HUES6 (cell line): ENCODE results near the gene HYKK.
A peak's percentile ranks its signal among the peaks of the same experiment; 100 is the strongest.

Experiments used
- H3K27ac ChIP-seq: 2 replicates; pipeline ENCODE4 v1.7.0; 2013; ENCODE audit warnings: low read depth, mild to moderate bottlenecking, low read length, inconsistent platforms
- H3K27me3 ChIP-seq: 2 replicates; pipeline ENCODE4 v1.6.1; 2013; ENCODE audit warnings: low read length; ENCODE audit not compliant: control insufficient read depth, insufficient read depth
- H3K36me3 ChIP-seq: 2 replicates; pipeline ENCODE4 v1.6.1; 2013; ENCODE audit warnings: low read length; ENCODE audit not compliant: control insufficient read depth, insufficient read depth
- H3K4me1 ChIP-seq: 2 replicates; pipeline ENCODE4 v1.6.1; 2013; ENCODE audit warnings: low read length; ENCODE audit not compliant: control insufficient read depth, insufficient read depth
- H3K4me3 ChIP-seq: 2 replicates; pipeline ENCODE4 v1.5.1; 2013; ENCODE audit warnings: low read depth, low read length
- H3K9ac ChIP-seq: one replicate; pipeline ENCODE4 v1.6.1; 2013; ENCODE audit warnings: mild to moderate bottlenecking, low read length
- H3K9me3 ChIP-seq: 2 replicates; pipeline ENCODE4 v1.6.1; 2013; ENCODE audit warnings: low read depth, low read length; ENCODE audit not compliant: control insufficient read depth, insufficient read depth

HYKK gene, protein sequence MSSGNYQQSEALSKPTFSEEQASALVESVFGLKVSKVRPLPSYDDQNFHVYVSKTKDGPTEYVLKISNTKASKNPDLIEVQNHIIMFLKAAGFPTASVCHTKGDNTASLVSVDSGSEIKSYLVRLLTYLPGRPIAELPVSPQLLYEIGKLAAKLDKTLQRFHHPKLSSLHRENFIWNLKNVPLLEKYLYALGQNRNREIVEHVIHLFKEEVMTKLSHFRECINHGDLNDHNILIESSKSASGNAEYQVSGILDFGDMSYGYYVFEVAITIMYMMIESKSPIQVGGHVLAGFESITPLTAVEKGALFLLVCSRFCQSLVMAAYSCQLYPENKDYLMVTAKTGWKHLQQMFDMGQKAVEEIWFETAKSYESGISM

DNA sequence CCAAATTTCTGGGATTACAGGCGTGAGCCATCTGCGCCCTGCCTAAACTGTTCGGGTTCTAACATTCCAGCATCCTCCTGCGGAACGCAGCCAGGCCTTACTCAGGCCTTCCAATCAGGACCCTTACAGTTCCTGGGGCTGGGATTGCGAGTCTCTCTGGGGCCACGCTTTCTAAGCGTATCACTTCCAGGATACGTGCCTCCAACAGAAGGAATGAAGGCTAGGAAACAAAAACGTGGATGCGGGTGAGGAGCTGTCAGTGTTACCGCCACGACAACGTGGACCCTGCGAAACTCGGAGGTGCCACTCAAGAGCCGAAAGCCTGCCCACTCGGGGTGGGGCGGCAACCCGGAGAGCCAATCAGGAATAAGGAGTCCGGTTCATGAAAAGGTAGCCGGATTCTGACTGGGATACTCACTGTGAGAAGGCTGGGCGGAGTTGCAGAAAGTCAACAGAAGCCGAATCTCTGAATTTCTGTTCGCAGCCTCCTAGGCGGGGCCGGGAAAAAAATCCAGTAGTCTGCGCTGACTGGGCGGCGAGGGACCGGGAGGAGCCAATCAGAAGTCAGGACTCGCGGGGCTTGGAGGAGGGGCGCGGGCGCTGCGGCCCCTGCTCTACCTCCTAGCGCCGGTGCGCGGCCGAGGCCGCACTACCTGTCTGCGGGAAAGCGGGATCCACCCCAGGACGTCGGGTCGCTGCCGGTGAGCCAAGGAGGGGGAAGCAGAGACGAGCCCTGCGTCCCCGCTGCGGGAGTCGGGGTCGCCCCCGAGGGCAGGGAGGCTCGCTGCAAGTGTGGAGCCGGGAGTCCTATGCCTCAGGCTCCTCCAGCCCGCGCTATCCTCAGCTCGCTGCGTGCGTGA is at the start of gene HYKK:
HYKK (plus strand) TSS at position 607 of the 860 bp plus-strand sequence. CDS start 5,512 bp downstream, outside the sequence.
- H3K36me3 ChIP-seq: no peaks in the 10 kb centered on the region
- H3K4me3 ChIP-seq: peak within 1 kb of the TSS; percentile 83
- H3K9me3 ChIP-seq: 0 out of 2 replicates have a peak, but pooled peaks cover 3% of the 10 kb centered on the region
- peaks cover 6% of the 10 kb centered on the region; the same call in 1 of the 2 replicates for H3K4me1 ChIP-seq
- H3K27ac ChIP-seq: no peak within 1 kb of the TSS
- H3K27me3 ChIP-seq: peaks cover 25% of the 10 kb centered on the region
- H3K9ac ChIP-seq: peak within 1 kb of the TSS; percentile 58

DNA sequence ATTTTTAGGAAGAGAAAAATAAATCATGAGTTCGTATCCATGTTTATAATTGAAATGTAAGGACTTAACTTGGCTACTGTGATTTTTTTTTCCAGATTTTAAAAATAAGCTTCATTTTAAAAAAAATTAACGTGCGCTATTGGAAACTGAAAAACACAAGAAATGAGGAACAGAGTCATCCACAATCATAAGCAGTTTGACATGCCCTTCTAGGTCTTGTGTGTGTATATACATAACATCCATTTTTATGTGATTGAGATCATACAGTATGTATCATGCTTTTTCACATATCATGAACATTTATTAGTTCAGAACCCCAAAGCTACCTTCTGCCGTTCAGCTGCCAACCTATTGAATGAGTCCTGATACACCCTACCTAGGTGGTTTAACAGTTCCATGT is 46.6 kb upstream of the HYKK start:
- peaks cover 38% of the 10 kb centered on the region for H3K36me3 ChIP-seq
- H3K9ac ChIP-seq: no peak overlapping the region
- no peaks in the 10 kb centered on the region for H3K27me3 ChIP-seq
- peaks cover 24% of the 10 kb centered on the region for H3K4me1 ChIP-seq
- H3K4me3 ChIP-seq: no peak overlapping the region
- H3K9me3 ChIP-seq: no peaks in the 10 kb centered on the region
- 0 out of 2 replicates have a peak overlapping the region, but pooled peaks have one; percentile 41 for H3K27ac ChIP-seq

DNA sequence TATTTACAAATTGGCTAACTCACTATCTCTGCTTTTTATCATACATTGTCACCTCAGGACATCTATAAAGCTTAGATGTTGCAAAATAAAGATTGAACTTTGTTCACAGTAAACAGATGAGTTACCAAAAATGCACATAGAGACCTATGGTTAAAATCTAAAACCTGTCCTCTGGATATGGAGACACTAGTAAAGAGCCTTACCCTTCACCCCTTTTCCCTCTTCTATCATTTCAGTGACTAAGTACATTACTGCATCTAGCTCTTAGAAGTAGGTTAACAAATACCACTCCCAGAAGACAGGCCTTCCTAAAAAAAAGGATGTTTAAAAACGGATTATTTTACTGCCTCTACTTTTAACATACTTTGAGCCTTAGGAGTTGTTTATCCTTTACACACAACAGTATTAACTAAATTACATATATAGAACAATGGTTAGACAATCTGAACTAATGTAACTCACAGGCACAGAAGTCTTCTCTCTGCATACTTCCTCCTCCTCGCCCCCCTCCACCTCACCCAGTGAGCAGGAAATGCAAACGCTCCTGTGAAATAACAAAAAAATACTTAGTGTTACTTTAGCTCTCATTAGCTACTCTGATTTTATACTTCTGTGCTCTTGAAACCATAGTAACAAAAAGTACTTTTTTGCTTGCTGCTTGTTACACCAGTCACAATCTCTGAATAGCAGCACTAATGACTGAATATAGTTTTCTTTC is 46.0 kb upstream of the HYKK start:
- Histone ChIP-seq H3K9ac (no peak overlapping the region), H3K9me3 (no peaks in the 10 kb centered on the region), H3K4me1 (peaks cover 21% of the 10 kb centered on the region), H3K27ac (no peak overlapping the region), H3K36me3 (peaks cover 44% of the 10 kb centered on the region), H3K27me3 (no peaks in the 10 kb centered on the region), H3K4me3 (no peak overlapping the region)

DNA sequence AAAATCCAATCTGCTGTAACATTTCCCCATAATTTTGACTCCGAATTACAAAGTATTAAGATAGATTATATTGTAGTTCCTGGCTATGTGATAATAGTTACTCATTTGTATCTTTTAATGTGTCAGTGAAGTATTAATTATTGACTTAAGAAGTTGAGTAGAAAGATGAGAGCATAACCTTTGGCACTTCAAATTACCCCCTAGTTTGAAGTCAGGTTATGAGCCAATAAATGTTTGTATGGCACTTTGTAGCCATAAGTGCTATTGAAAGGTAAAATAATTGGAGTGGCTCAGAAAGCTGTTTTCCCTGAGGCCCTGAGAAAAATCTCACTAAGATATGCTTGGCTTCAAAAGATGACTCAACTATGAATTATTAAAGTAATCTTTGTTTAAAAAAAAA is 38.3 kb upstream of the HYKK start:
- Histone ChIP-seq H3K4me1 (no peaks in the 10 kb centered on the region), H3K27me3 (no peaks in the 10 kb centered on the region), H3K9ac (no peak overlapping the region), H3K4me3 (no peak overlapping the region), H3K36me3 (peaks cover 90% of the 10 kb centered on the region), H3K27ac (no peak overlapping the region), H3K9me3 (no peaks in the 10 kb centered on the region)

DNA sequence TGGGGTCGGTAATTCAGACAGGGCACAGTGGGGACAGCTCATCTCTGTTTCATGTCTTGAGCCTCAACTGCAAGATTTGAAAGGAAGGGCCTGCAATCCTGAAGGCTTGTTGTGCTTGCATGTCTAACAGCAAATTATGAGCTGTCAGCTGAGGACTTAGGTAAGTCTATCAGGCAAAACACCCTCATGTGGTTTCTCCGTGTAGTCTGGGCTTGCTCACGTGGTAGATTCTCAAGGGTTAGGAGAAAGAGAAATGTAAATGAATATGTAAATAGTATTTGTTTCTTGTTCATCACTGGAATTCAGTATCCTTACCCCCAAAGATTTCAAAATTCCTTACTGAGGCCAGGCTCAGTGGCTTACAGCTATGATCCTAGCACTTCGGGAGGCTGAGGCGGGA is 30.1 kb upstream of the HYKK start:
- Histone ChIP-seq H3K9me3 (no peaks in the 10 kb centered on the region), H3K36me3 (peaks cover 85% of the 10 kb centered on the region)

DNA sequence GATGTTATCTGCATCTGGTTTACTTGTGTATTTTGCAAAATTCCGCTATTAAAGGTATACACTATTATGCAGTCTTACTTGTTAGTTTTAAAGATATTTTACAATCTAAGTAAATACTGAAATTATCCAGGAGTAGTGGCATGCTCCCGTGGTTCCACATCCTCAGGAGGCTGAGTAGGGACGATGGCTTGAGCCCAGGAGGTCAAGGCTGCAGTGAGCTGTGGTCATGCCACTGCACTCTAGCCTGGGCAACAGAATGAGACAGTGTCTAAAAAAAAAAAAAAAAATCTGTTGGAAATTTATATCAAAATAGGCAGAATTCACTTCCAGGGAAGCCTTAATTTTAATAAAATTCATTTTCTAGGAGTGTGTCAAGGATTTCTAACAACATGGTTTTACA is 27.7 kb upstream of the HYKK start:
- H3K9me3 ChIP-seq: no peaks in the 10 kb centered on the region

More for the DNA sequence above, 30.1 kb upstream of the HYKK start:
- no peak overlapping the region for H3K9ac ChIP-seq
- H3K4me1 ChIP-seq: no peaks in the 10 kb centered on the region
- no peak overlapping the region for H3K4me3 ChIP-seq
- H3K27ac ChIP-seq: no peak overlapping the region
- H3K27me3 ChIP-seq: no peaks in the 10 kb centered on the region

DNA sequence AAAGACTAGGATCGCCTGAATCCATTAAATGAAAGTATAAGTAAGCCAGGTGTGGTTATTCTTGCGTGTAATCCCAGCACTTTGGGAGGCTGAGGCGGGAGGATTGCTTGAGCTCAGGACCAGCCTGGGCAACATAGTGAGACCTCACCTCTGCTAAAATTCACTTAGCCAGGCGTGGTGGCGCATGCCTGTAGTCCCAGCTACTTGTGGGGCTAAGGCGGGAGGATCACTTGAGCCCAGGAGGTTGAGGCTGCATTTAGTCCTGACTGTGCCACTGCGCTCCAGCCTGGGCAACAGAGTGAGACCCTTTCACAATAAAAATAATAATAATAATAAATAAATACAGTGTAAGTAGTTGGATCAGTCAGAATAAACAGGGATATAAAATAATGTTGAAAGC is 25.5 kb upstream of the HYKK start:
- H3K4me1 ChIP-seq: no peaks in the 10 kb centered on the region
- H3K36me3 ChIP-seq: peaks cover 84% of the 10 kb centered on the region

More for the DNA sequence above, 27.7 kb upstream of the HYKK start:
- Histone ChIP-seq H3K4me1 (no peaks in the 10 kb centered on the region), H3K9ac (no peak overlapping the region), H3K4me3 (no peak overlapping the region), H3K36me3 (peaks cover 81% of the 10 kb centered on the region), H3K27ac (no peak overlapping the region), H3K27me3 (no peaks in the 10 kb centered on the region)

DNA sequence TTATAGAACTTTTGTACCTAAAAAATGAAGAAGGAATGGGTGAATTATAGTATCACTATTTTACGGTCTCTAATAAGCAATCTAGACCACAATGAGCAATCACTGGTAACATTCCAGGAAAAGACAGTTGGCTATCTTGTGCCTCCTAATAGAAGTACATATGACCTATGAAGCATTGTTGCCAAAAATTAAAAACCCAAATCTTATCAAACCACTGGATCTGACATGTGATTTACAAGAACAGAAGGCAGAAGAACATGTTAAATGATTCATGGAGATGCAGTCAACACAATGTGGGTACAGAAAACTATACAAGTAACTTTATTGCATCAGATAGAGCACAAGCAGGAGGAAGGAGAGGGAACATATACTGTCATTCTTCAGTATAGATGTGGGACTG is 14.5 kb upstream of the HYKK start:
- no peaks in the 10 kb centered on the region for H3K4me1 ChIP-seq
- no peak overlapping the region for H3K9ac ChIP-seq
- no peaks in the 10 kb centered on the region for H3K9me3 ChIP-seq
- H3K27ac ChIP-seq: no peak overlapping the region
- H3K4me3 ChIP-seq: no peak overlapping the region
- no peaks in the 10 kb centered on the region for H3K27me3 ChIP-seq
- peaks cover 99% of the 10 kb centered on the region for H3K36me3 ChIP-seq

More for the DNA sequence above, 25.5 kb upstream of the HYKK start:
- H3K9me3 ChIP-seq: no peaks in the 10 kb centered on the region
- no peak overlapping the region for H3K9ac ChIP-seq
- H3K27ac ChIP-seq: no peak overlapping the region
- no peak overlapping the region for H3K4me3 ChIP-seq
- H3K27me3 ChIP-seq: no peaks in the 10 kb centered on the region

DNA sequence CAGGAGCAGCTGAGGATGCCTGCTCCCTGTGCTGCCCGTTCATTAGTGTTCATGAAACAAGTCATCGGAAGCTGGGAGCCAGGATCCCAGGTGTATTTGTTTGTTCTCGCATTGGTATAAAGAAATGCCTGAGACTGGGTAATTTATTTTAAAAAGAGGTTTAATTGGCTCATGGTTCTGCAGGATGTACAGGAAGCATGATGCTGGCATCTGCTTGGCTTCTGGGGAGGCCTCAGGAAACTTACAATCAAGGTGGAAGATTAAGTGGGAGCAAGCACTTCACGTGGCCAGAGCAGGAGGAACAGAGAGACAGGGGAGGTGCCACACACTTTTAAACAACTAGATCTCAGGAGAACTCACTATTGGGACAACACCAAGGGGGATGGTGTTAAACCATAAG is 5.5 kb upstream of the HYKK start:
- 0 out of 2 replicates have a peak, but pooled peaks cover 6% of the 10 kb centered on the region for H3K9me3 ChIP-seq
- no peak overlapping the region for H3K4me3 ChIP-seq
- H3K9ac ChIP-seq: no peak overlapping the region
- no peak overlapping the region for H3K27ac ChIP-seq
- H3K4me1 ChIP-seq: no peaks in the 10 kb centered on the region
- peaks cover 40% of the 10 kb centered on the region for H3K36me3 ChIP-seq
- no peaks in the 10 kb centered on the region; the same call in 1 of the 2 replicates for H3K27me3 ChIP-seq

DNA sequence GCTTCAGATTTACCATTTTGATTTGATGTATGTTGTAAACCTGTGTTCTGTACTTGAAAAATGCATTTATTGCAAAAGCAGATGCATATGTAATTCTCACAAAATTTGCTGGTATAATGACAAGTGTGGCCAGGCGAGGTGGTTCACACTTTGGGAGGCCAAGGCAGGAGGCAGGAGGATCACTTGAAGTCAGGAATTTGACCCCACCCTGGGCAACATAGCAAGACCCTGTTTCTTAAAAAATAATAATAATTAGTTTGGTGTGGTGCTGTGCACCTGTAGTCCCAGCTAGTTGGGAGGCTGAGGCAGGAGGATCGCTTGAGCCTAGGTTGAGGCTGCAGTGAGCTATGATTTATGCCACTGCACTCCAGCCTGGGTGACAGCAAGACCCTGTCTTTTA is 4.7 kb upstream of the HYKK start:
- H3K4me1 ChIP-seq: no peaks in the 10 kb centered on the region
- H3K27me3 ChIP-seq: peaks cover 2% of the 10 kb centered on the region
- no peak overlapping the region for H3K4me3 ChIP-seq
- H3K36me3 ChIP-seq: peaks cover 32% of the 10 kb centered on the region
- H3K27ac ChIP-seq: no peak overlapping the region
- 0 out of 2 replicates have a peak, but pooled peaks cover 6% of the 10 kb centered on the region for H3K9me3 ChIP-seq
- no peak overlapping the region for H3K9ac ChIP-seq
